NK-92 (cell line): ENCODE data around the gene CPLANE1.
"Not testable (repeated sequence)": the region's sequence is repeated elsewhere in the genome, so short reads cannot be mapped to it uniquely, and the experiment has no call there.

Source experiments
- DNase-seq: peaks from one replicate; lab custom pipeline; 2025; ENCODE audit not compliant: unreplicated experiment; lab: John Stamatoyannopoulos, UW

CPLANE1 gene

DNA sequence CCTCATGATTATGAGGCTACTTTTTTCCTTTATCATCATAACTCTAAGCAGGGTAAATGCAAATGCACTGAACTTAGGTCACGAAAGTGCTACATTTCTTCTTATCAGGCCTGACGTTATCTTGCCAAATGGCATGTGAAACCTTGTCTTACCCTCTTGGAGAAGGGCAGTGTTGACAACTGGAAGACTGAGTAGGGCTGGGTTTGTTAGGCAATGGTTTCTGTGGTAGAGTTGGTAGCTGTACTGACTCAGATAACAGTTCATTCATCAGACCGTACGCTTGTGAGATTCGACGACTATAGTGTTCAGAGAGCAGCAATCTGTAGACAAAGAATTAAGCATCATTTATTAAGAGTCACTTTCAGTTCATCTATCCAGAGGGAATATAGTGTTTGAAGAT, 127.7 kb downstream of the CPLANE1 start:
- no peak for DNase-seq

- no peak for DNase-seq
Observed at GRCh38 chr5:37121027-37121426, 128.1 kb downstream of the CPLANE1 start.

- no peak for DNase-seq
Observed at GRCh38 chr5:37120270-37120669, 128.9 kb downstream of the CPLANE1 start.

GRCh38 chr5:37116359-37116758, 132.8 kb downstream of the CPLANE1 start:
- no peak for DNase-seq

DNA sequence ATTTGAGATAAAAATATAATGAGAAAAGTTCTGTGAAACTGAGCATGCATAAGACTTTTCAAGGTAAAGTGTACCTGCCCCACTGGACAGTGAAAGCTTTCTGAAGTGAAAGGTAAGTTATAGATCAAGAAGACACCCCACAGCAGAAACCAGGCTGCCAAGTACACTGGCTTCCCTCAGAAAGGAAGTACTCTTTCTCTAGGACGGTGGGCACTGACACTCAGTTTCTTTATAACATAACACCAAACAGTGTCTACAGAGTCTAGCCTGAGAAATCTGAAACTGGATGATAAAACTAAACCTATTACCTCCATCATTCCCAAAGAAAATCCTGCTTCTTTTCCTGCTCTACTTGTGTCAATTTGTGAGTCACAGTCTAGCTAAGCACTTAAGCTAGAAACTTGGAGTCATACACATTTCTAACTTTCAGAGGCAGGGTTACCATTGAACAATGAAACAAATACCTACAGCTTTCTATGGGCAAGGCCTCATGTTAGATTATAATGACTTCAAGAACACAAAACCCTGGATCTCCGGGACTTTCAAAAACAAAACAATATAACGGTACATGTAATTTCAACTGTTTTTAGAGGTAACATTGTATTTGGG, 136.7 kb downstream of the CPLANE1 start:
- no peak for DNase-seq

DNA sequence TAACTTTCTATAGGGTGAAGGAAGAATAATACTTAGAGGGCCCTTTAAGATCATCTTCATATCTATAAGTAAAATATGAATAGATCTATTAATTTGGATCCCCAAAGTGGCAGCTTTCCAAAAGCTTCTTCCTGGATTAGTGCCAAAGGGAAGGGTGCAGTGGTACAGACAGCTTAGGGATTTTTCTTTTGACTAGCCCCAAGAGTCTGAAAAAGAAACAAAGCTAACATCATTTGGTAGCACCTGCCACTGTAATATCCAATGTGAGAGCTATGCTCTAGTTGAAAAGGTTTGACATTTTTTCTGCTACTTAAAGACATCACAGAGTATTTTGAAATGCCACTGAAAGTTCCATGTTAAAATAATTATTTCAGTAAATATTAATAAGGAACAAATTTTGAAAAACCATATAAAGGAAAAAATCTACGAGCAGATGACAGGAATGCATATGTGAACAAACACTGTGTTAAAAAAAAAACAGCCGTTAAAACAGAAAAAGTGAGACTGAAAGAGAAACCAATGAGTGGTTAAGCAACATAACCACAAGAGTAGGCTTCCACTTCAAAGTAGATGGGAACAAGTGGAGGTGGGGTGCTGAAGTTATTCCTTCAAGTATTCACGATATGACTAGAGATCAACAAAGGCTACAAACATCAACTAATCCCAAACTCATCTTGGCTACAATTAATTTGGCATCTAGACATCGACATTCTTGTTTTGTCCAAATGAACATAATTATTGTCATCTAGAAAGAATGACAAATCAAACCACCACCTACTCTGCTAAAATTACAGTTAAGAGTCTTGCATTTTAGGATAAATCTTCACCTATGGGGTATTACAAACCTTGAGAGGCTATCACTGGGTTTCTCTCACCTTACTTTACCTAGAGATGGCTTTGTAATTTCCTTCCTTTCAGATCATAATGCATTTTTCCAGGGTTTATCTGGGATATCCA, 137.5 kb downstream of the CPLANE1 start:
- no peak for DNase-seq

DNA sequence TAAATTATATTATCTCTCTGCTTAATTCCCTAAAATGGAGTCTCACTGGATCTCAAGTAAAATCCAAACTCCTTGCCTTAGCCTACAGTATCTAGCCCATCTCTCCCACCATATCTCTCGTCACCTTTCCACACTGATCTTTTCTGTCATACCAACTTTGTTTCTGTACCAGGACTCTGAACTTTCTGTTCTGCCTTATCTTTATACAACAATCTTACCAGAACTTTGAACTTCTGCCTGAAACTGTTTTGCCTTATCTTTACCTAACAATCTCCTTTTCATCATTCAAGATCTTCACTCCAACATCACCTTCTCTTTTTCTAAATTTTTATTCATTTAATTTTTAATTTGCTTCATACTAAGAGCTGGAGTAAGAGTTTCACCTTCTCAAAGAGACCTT, 139.0 kb downstream of the CPLANE1 start:
- no peak for DNase-seq

- no peak for DNase-seq
Observed at GRCh38 chr5:37109338-37109737, 139.8 kb downstream of the CPLANE1 start.

GRCh38 chr5:37103302-37103701, 145.9 kb downstream of the CPLANE1 start:
- no peak for DNase-seq

- DNase-seq, result not testable (repeated sequence)
Observed at GRCh38 chr5:37099267-37099666, 149.9 kb downstream of the CPLANE1 start.

GRCh38 chr5:37093795-37094194, 155.4 kb downstream of the CPLANE1 start:
- DNase-seq, result not testable (repeated sequence)

- no peak for DNase-seq
Observed at GRCh38 chr5:37090781-37091180, 158.4 kb downstream of the CPLANE1 start.

DNA sequence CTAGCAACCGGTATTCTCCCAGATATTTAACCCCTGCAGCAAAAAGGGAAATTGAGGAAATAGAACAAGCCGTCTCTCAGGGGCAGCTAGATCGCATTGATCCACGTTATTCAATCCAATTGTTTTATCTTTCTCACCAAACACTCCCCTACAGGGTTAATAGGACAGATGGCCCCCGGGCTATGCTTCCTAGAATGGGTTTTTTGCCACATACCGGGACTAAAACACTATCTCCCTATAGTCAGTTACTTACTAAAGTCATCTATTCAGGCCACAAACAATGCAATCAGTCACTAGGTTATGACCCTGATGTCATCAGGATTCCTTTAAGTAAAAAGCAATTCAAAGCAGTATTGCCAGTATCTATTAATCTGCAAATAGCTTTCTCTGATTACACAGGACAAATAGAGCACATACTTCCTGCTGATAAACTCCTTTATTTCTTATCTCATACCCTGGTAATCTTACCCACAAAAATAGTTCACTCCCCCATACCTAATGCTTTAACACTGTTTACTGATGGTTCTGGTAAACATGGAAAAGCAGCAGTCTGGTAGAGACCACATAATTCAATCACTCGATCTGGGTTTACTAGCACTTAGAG, 159.0 kb downstream of the CPLANE1 start:
- DNase-seq, result no peak

DNA sequence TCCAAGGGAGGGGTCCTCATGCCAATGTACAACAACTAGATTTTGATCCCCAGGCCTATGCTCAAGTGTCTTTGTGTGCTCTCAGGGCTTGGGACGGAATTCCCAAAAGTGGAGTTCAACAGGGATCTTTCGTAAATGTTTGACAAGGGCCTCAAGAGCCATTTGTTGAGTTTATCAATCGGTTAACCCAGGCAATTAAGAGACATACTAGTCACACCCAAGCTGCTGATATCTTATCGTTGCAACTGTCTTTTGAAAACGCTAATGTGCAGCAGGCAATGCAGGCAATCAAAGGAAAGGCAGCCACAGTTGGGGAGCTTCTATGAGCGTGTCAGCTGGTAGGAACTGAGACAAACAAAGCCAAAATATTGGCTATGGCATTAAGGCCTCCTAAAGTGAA, 161.2 kb downstream of the CPLANE1 start:
- no peak for DNase-seq

- no peak for DNase-seq
Observed at GRCh38 chr5:37086466-37087173, 162.6 kb downstream of the CPLANE1 start.

GRCh38 chr5:37086026-37086425, 163.2 kb downstream of the CPLANE1 start:
- not testable (repeated sequence) for DNase-seq

GRCh38 chr5:37082977-37083376, 166.2 kb downstream of the CPLANE1 start:
- not testable (repeated sequence) for DNase-seq

DNA sequence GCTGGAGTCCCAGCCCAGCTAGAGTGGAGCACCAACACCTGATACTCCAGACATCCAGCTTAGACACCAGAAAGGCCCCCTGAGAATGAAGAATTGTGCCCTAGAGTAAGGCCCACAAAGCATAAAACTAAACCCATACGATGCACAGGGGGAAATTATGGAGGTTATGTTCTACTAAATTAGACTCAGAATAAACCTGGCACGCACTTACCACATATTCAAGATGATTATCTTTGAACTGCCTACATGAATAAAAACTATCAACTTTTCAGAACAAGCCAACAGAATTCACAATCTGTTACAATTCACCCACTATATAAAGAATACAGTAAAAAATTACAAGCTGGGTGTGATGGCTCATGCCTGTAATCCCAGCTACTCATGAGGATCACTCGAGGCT, 168.5 kb downstream of the CPLANE1 start:
- no peak for DNase-seq

GRCh38 chr5:37077146-37077545, 172.0 kb downstream of the CPLANE1 start:
- DNase-seq, result no peak

DNA sequence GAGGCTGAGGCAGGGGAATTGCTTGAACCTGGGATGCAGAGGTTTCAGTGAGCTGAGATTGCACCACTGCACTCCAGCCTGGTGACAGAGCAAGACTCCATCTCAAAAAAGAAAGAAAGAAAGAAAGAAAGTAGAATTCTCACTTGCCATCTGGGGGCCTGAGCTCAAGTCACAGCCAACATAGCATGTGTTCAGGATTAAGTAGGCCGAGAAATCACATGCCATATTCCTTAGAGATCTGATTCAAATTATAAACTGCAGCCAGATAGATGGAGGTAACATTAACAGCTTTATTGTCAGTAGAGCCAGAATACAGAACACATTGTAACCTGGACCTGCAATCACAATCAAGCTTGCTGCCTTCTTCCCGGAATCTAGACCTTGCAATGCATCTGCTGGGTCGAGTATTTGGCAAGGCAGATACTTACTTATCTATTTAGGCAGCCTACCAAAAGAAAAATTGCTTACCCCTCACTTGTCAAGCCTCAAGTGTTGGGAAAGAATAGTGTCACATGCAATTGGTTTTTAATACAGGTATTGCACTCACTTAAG, 173.7 kb downstream of the CPLANE1 start:
- DNase-seq, result no peak
